C1 segment of cervical spinal cord (tissue), 14 donors: ENCODE measurements around the gene SMPD2.

Source experiments
- DNase-seq, 14 donors: peaks; one replicate each; lab custom pipeline; 2025; lab: John Stamatoyannopoulos, UW

Gene SMPD2

DNA sequence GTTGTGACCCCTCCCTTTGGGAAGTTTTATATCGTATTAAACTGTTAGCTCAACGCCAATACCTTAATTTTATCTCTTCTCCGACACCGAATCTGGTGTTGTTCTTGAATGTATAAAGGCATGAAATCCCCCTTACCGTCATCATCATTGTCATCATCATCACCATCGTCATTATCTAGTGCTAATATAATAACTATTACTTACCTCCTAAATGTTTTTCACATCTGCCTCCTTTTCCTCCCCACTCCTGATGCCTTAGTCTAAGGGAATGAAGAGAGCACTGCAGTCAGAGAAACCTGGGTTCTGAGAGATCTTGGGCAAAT, 43.2 kb downstream of the SMPD2 start:
- DNase-seq, result no peak

DNA sequence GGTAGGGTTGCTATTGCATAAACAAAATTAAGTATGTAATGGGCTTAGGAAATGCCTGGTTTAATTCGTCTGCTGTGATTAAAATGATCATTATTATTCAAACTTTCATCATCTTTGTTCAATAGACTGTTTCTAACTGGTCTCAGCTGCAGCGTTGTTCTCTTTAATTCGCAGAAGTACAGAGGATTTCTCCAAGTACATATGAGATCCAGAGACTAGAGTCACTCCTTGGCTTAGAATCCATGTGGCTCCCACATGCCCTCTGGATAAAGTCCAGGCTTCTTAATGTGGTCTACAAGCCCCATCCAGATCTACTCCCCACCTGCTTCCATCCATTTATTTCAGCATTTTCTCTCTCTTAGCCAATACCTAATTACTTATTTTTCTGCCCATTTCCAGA, 43.6 kb downstream of the SMPD2 start:
- DNase-seq, result no peak

DNA sequence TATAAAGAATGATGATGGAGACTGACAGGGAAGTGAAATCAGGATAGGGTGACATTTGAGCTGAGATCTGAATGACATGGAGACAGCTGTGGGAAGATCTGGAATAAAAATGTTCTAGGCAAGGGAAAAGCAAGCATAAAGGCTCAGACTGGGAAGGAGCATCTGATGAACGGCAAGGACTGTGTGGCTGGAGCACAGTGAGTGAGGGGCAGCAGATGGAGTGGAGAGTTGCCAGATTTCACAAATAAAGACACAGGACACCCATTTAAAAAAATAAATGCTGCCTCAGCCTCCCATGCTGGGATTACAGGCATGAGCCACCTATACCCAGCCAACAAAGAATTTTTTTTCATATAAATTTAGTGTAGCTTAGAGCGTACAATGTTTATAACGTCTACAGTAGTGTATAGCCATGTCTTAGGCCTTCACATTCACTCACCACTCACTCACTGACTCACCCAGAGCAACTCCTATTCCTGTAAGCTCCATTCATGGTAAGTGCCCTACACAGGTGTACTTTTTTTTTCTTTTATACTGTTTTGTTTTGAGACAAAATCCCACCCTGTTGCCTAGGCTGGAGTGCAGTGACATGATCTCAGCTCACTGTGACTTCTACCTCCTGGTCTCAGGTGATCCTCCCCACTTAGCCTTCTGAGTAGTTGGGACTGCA, 44.9 kb downstream of the SMPD2 start:
- no peak for DNase-seq

DNA sequence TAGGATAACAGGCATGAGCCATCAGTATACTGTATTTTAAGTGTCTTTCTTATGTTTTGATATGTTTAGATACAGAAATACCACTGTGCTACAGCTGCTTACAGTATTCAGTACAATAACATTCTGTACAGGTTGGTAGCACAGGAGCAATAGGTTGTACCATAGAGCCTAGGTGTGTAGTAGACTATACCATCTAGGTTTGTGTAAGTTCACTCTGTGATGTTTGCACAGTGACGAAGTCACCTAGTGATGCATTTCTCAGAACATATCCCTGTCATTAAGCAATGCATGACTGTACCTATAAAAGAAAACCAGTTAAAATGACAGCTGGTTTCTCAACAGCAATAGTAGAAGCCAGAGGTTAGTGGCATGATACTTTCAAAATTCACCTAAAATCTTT, 45.5 kb downstream of the SMPD2 start:
- no peak for DNase-seq

DNA sequence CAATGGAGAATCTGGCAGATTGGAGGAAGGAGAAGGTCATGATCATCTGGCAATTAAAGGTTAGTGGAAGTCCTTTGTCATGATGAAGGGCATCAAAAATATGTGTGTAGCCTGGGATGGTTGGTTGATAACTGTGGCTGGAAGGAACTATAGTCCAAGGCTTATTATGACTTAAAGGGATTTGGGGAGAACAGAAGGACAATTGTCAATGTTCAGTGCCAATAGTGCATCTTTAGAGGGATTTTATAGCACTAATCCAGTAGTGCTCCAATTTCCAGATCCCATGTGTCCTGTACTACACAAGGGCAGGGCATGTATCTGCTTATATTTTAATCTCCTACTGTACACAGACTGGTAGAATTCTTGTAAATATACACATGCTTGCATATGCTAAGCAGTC, 47.5 kb downstream of the SMPD2 start:
- DNase-seq, result no peak

DNA sequence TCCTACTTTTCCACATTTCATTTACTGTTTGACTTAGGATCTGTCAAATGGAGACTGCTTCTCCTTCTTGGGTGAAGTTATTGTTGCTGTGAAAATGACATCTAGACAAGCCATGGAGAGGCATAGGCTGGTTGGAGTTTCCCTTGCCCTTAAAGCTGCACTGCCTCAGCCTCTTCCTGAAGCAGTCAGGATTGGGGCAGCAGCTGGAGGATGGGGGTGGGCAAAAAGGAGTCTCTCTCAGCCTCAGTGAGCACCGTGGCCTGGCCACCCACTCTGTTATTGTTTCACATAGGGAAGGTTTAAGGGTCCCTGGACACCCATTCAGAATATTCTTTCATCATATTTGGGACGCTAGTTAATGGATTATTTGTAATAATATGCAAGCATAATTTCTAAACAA, 50.2 kb downstream of the SMPD2 start:
- no peak for DNase-seq

DNA sequence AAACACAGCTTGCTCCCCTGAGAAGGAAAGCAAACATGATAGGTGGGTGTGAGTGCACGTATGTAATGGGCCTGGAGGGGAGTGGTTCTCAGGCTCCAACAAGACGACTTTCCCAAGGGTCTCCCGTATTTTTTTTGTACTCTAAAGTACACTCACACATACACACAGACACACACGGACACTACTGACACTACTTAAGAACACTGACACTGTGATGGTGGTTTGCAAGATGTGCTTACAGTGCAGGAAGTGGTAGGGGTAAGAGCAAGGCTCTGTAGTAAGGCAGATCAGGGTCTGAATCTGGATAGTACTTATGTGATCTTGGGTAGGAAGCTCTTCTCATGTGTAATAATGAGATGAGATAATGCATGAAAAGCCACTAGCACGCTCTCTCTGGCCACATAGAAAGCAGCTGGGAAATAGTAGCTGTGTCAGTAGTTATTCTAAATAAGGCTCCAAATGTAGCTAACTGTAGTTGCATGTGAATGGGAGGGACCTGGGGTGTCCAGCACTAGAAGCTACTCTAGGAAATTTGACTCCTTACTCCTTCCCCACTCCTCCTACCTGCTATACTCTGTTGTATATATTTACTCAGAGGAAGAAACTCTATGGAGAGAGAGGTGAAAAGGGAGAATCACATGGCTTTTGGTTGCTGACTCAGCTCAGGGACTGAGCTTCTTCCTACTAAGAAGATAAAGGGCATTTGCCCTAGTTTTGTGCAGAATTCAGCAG, 50.8 kb downstream of the SMPD2 start:
- no peak for DNase-seq
